ENCODE data around the gene MORF4L1.
"Not testable (repeated sequence)": the region's sequence is repeated elsewhere in the genome, so short reads cannot be mapped to it uniquely, and the experiment has no call there.

Gene MORF4L1

DNA sequence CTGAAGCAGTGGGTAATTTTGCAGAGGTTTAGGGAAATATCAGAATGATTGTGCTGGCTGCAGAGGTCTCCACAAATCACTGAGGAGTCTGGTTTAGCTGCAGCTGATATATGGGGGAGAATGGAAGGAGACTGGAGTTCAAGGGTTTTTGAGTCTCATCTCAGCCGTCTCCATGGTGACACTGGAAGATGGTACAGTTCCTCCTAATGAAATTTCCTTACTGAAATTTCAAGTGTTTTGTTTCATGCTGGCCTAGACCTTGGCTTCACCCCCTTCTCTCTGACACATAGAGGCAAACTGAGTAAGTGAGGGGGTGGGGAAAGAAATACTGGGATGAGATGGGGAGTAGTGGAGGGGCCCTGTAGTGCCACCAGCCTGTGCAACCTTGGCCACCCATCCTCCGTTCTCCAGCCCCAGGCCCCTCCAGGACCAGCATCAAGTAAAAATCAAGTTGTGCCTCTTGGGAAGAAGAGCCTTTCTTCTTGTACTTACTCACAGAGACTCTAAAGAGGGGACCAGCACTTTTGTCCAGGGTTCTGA, 17.8 kb upstream of the MORF4L1 start:
- H3K4me1 ChIP-seq (ENCODE audit: control insufficient read depth, low read length), result peaks cover 3% of the 10 kb centered on the region; the same call in 1 of the 2 replicates
- no peaks in the 10 kb centered on the region for H4K20me1 ChIP-seq (ENCODE audit: control insufficient read depth, insufficient read depth, low read depth, low read length)
- H3F3A ChIP-seq (ENCODE audit: control insufficient read depth, insufficient read depth), result no peaks in the 10 kb centered on the region
- no peak overlapping the region for H3K4me3 ChIP-seq (ENCODE audit: low read length)
- TF ChIP-seq, protein P1, sequence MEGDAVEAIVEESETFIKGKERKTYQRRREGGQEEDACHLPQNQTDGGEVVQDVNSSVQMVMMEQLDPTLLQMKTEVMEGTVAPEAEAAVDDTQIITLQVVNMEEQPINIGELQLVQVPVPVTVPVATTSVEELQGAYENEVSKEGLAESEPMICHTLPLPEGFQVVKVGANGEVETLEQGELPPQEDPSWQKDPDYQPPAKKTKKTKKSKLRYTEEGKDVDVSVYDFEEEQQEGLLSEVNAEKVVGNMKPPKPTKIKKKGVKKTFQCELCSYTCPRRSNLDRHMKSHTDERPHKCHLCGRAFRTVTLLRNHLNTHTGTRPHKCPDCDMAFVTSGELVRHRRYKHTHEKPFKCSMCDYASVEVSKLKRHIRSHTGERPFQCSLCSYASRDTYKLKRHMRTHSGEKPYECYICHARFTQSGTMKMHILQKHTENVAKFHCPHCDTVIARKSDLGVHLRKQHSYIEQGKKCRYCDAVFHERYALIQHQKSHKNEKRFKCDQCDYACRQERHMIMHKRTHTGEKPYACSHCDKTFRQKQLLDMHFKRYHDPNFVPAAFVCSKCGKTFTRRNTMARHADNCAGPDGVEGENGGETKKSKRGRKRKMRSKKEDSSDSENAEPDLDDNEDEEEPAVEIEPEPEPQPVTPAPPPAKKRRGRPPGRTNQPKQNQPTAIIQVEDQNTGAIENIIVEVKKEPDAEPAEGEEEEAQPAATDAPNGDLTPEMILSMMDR (IDR thresholded peaks at IDR 0.05; ENCODE audit: low read depth, low read length, poor library complexity, severe bottlenecking), result no peak
- TF ChIP-seq EZH2phosphoT487 (IDR thresholded peaks at IDR 0.05; ENCODE audit: borderline replicate concordance, low read length), result no peak
- H3K36me3 ChIP-seq (ENCODE audit: control insufficient read depth, low read length), result no peaks in the 10 kb centered on the region
- H3K9me2 ChIP-seq (replicated peaks; ENCODE audit: control insufficient read depth, low read length), result no peaks in the 10 kb centered on the region
- no peaks in the 10 kb centered on the region for H3K9me3 ChIP-seq (ENCODE audit: control insufficient read depth, insufficient read depth, low read length)
- H3K27ac ChIP-seq (ENCODE audit: low read depth, low read length), result no peak overlapping the region
- no peaks in the 10 kb centered on the region for H3K79me2 ChIP-seq (ENCODE audit: control insufficient read depth, low read length)
- H3K27me3 ChIP-seq (ENCODE audit: control insufficient read depth, low read length), result no peaks in the 10 kb centered on the region
- no peak overlapping the region for H3K4me2 ChIP-seq (ENCODE audit: low read length)

- no peaks in the 10 kb centered on the region for H4K20me1 ChIP-seq (ENCODE audit: control insufficient read depth, insufficient read depth, low read depth, low read length)
- H3K27ac ChIP-seq (ENCODE audit: low read depth, low read length), result no peak overlapping the region
- H3K4me3 ChIP-seq (ENCODE audit: low read length), result no peak overlapping the region
- H3K4me1 ChIP-seq (ENCODE audit: control insufficient read depth, low read length), result peaks cover 3% of the 10 kb centered on the region; the same call in 1 of the 2 replicates
- H3K9me2 ChIP-seq (replicated peaks; ENCODE audit: control insufficient read depth, low read length), result no peaks in the 10 kb centered on the region
- no peak overlapping the region for H3K4me2 ChIP-seq (ENCODE audit: low read length)
- H3F3A ChIP-seq (ENCODE audit: control insufficient read depth, insufficient read depth), result no peaks in the 10 kb centered on the region
- TF ChIP-seq, protein P1 (IDR thresholded peaks at IDR 0.05; ENCODE audit: low read depth, low read length, poor library complexity, severe bottlenecking), result no peak
- TF ChIP-seq EZH2phosphoT487 (IDR thresholded peaks at IDR 0.05; ENCODE audit: borderline replicate concordance, low read length), result no peak
- H3K36me3 ChIP-seq (ENCODE audit: control insufficient read depth, low read length), result no peaks in the 10 kb centered on the region
- H3K79me2 ChIP-seq (ENCODE audit: control insufficient read depth, low read length), result no peaks in the 10 kb centered on the region
- H3K27me3 ChIP-seq (ENCODE audit: control insufficient read depth, low read length), result no peaks in the 10 kb centered on the region
- H3K9me3 ChIP-seq (ENCODE audit: control insufficient read depth, insufficient read depth, low read length), result no peaks in the 10 kb centered on the region
These were observed 16.9 kb upstream of the MORF4L1 start for GRCh38 chr15:78855746-78856145.

DNA sequence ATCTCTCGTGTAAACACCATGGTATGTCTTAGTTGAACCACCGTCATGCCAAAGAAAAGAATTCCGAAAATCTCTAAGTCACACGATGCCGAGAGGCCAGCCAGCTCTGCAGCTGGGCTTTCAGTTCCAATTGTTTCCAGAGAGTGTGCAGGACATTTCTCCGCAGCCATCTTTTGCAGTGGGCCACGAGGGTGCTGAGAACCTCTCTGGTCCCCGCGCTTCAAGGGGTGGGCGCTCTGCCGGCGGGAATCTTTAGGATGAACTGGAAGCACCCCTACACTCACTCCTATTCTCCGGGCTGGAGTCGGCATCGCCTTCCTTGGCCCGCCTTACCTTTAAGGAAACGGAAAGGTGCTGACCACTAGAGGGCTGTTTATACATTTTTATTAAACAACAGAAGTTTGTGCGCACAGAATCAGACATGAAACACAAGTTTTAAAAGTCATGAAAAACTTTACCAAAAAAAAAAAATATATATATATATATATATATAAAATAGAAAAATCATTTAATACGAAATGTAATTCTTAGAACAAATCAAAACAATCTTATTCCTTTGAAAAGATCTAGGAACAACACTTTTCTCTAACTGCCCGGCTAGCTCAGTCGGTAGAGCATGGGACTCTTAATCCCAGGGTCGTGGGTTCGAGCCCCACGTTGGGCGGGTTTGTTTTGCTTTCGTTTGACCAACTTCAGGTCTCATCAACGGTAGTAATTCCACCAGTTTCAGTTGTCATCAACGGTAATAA, 12.5 kb upstream of the MORF4L1 start:
- H3K4me3 ChIP-seq (ENCODE audit: low read length), result peak overlapping the region; percentile 84
- H3K4me2 ChIP-seq (ENCODE audit: low read length), result peak overlapping the region; percentile 93
- H3K36me3 ChIP-seq (ENCODE audit: control insufficient read depth, low read length), result no peaks in the 10 kb centered on the region
- no peaks in the 10 kb centered on the region for H3K79me2 ChIP-seq (ENCODE audit: control insufficient read depth, low read length)
- H3K9me2 ChIP-seq (replicated peaks; ENCODE audit: control insufficient read depth, low read length), result no peaks in the 10 kb centered on the region
- H4K20me1 ChIP-seq (ENCODE audit: control insufficient read depth, insufficient read depth, low read depth, low read length), result no peaks in the 10 kb centered on the region
- H3K27ac ChIP-seq (ENCODE audit: low read depth, low read length), result no peak overlapping the region
- H3F3A ChIP-seq (ENCODE audit: control insufficient read depth, insufficient read depth), result peaks cover 3% of the 10 kb centered on the region; the same call in 1 of the 2 replicates
- H3K27me3 ChIP-seq (ENCODE audit: control insufficient read depth, low read length), result peaks cover 3% of the 10 kb centered on the region; the same call in 1 of the 2 replicates
- no peak for TF ChIP-seq EZH2phosphoT487 (IDR thresholded peaks at IDR 0.05; ENCODE audit: borderline replicate concordance, low read length)
- TF ChIP-seq, protein P1 (IDR thresholded peaks at IDR 0.05; ENCODE audit: low read depth, low read length, poor library complexity, severe bottlenecking), result peak; percentile 60
- H3K9me3 ChIP-seq (ENCODE audit: control insufficient read depth, insufficient read depth, low read length), result no peaks in the 10 kb centered on the region
- H3K4me1 ChIP-seq (ENCODE audit: control insufficient read depth, low read length), result peaks cover 3% of the 10 kb centered on the region; the same call in 1 of the 2 replicates

DNA sequence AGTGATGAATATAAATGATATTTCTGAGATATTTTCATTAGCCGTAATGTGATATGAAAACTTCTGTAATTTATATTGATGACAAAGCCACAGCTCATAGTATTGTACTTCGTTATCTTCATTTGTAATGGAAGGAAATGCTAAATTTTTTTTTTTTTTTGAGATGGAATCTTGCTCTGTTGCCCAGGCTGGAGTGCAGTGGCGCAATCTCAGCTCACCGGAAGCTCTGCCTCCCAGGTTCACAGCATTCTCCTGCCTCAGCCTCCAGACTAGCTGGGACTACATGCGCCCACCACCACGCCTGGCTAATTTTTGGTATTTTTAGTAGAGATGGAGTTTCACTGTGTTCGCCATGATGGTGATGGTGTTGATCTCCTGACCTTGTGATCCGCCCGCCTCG, 7.1 kb upstream of the MORF4L1 start:
- not testable (repeated sequence) for H3K27ac ChIP-seq (ENCODE audit: low read depth, low read length); H4K20me1 ChIP-seq (ENCODE audit: control insufficient read depth, insufficient read depth, low read depth, low read length); H3K4me1 ChIP-seq (ENCODE audit: control insufficient read depth, low read length); H3K9me2 ChIP-seq (replicated peaks; ENCODE audit: control insufficient read depth, low read length); H3K27me3 ChIP-seq (ENCODE audit: control insufficient read depth, low read length); H3K36me3 ChIP-seq (ENCODE audit: control insufficient read depth, low read length); H3F3A ChIP-seq (ENCODE audit: control insufficient read depth, insufficient read depth); H3K79me2 ChIP-seq (ENCODE audit: control insufficient read depth, low read length); H3K4me2 ChIP-seq (ENCODE audit: low read length); H3K4me3 ChIP-seq (ENCODE audit: low read length); H3K9me3 ChIP-seq (ENCODE audit: control insufficient read depth, insufficient read depth, low read length)

DNA sequence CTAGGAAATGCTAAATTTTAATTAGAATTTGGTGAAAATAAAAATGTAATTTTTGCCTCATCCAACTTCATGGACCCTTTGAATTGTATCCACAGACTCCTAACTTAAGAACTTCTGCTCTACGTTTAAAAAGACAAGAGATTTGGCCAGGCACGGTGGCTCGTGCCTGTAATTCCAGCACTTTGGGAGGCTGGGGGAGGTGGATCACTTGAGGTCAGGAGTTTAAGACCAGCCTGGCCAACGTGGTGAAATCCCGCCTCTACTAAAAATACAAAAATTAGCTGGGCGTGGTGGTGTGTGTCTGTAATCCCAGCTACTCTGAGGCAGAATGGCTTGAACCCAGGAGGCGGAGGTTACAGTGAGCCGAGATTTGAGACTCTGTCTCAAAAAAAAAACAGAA, 6.7 kb upstream of the MORF4L1 start:
- not testable (repeated sequence) for H3K4me3 ChIP-seq (ENCODE audit: low read length); H3K36me3 ChIP-seq (ENCODE audit: control insufficient read depth, low read length); H3K9me3 ChIP-seq (ENCODE audit: control insufficient read depth, insufficient read depth, low read length); H3K4me2 ChIP-seq (ENCODE audit: low read length); H3F3A ChIP-seq (ENCODE audit: control insufficient read depth, insufficient read depth); H3K4me1 ChIP-seq (ENCODE audit: control insufficient read depth, low read length); H4K20me1 ChIP-seq (ENCODE audit: control insufficient read depth, insufficient read depth, low read depth, low read length); H3K9me2 ChIP-seq (replicated peaks; ENCODE audit: control insufficient read depth, low read length); H3K27me3 ChIP-seq (ENCODE audit: control insufficient read depth, low read length); H3K27ac ChIP-seq (ENCODE audit: low read depth, low read length); H3K79me2 ChIP-seq (ENCODE audit: control insufficient read depth, low read length)
